Right renal cortex interstitium (tissue), 3 donors: ENCODE results near the gene GPAT3. TPM values are rescaled to one million over a fixed set of nuclear protein-coding genes. Genes with fewer than 3 reads are reported as not detected.

Experiments used
- DNase-seq, 3 donors: peaks; one replicate each; pipeline ENCODE4 v3.0.0-alpha.2; 2013; ENCODE audit warnings: low read depth in 3 of 3, low spot score in 2 of 3
- polyA plus RNA-seq, 3 donors: library from polyadenylated mRNA; unstranded; fragments of 120-200 nt; gene quantifications; one replicate each; pipeline ENCODE4 v1.2.1, GENCODE V29; 2013; ENCODE audit not compliant: insufficient read length in 3 of 3

The GPAT3 gene
- polyA plus RNA-seq, 3 donors = 20.4 to 24.8 (median 21.1) TPM

- DNase-seq = no peak
Measured at GRCh38 chr4:83631066-83631465, 95.2 kb downstream of the GPAT3 start.

GRCh38 chr4:83636930-83637329 lies 101.0 kb downstream of the GPAT3 start:
- DNase-seq = no peak

- DNase-seq = peak in 2 of 3 donors; percentile 69 to 81
Measured at GRCh38 chr4:83639849-83640493, 104.1 kb downstream of the GPAT3 start.

- no peak for DNase-seq
Measured at GRCh38 chr4:83643036-83643435, 107.1 kb downstream of the GPAT3 start.

- DNase-seq = peak in 1 of 3 donors; percentile 49
Measured at GRCh38 chr4:83644677-83645659, 109.1 kb downstream of the GPAT3 start.

DNA sequence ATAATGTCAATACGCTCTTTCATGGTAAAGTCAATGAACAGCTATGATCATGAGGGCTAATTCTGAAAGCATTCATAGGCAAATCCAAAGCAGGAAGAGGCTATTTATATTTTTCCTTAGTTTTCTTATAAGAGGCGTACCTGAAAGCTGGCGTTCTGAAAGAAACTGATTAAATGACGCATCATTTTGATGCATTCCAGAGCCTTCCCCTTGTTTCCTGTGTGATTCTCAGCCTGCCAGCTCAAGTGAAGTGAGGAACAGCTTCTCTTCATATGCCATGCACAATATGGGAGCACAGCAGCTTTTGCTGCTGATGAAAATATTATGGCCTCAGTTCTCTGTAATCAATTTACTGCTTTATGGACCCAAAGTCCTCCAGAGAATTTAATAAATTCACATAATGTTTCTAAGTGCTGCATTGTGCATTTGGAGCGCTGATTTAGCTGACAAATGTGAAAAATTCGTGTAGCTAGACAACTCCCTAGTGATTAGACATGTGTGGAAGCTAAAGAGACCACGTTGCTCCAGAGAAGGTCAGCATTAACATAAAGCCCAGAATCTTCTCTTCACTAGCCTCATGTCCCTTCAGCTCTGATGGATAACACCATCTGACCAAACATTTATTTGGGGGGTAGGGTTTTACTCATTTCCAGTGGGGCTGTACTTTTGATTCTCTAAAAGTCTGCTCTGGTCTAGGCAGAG lies 110.8 kb downstream of the GPAT3 start:
- DNase-seq = no peak

DNA sequence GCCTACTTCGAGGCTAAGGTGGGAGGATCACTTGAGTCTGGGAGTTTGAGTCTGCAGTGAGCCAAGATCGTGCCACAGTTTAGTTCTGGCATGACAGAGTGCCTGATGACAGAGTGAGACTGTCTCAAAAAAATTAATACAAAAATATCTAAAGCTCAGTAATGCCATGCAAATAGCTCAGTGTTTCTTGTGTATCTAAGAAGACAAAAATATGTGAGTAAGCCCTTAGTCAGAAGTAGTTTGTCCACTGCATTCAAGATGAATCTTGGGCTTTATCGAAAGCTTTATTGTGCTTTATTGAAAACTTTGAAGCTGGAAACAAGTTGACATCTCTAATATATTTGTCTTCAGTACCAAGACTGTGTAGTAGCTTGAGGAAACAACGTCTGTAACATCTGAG lies 115.9 kb downstream of the GPAT3 start:
- DNase-seq = no peak

Other genes with a start within 250 kb of the GPAT3 start
- 1 to 10 TPM in 2 of 3 donors, under 1 TPM in 1; 0.93 to 1.6 (median 1.3) TPM for gene HPSE, start 201.3 kb upstream of the GPAT3 start, polyA plus RNA-seq
- gene HELQ, start 80.3 kb upstream of the GPAT3 start, polyA plus RNA-seq = 10 to 100 TPM; 16.9 to 18.5 (median 17.3) TPM
- gene MRPS18C, start 80.0 kb upstream of the GPAT3 start, polyA plus RNA-seq = 10 to 100 TPM; 75.4 to 78.9 (median 76.2) TPM
- 10 to 100 TPM; 27.7 to 29.9 (median 28.2) TPM for gene ABRAXAS1, start 51.0 kb upstream of the GPAT3 start, polyA plus RNA-seq